Activated CD8-positive, alpha-beta T cell treated with anti-CD3 and anti-CD28 coated beads for 36 hours (primary cell): ENCODE measurements around the gene VCPKMT. TPM values are rescaled to one million over a fixed set of nuclear protein-coding genes. Genes with fewer than 3 reads are reported as not detected.
A peak's percentile ranks its signal among the peaks of the same experiment; 100 is the strongest.

Experiments used
- ATAC-seq: fragments of 200-7000 bp; cut with Tn5 transposase; one replicate; pipeline ENCODE4 v1.10.0; 2021; ENCODE audit warnings: mild to moderate bottlenecking, moderate library complexity
- CTCF ChIA-PET: fragments of 350-600 bp; sonication (Branson Sonifier 250); formaldehyde crosslinking; loops from one replicate; lab custom pipeline; 2021; ENCODE audit warnings: antibody characterized with exemption; lab: Charles Lee
- POLR2A ChIA-PET: fragments of 350-600 bp; sonication (Branson Sonifier 250); formaldehyde crosslinking; loops from one replicate; lab custom pipeline; 2021; ENCODE audit warnings: antibody characterized with exemption; lab: Charles Lee
- DNase-seq: peaks from one replicate; pipeline ENCODE4 v3.0.0-alpha.2; 2020
- H3K27ac Mint-ChIP-seq: one replicate; pipeline ENCODE4 v1.8.0; 2021; ENCODE audit warnings: mild to moderate bottlenecking, mixed read lengths
- H3K27me3 Mint-ChIP-seq: one replicate; pipeline ENCODE4 v1.8.0; 2021; ENCODE audit warnings: mixed read lengths
- H3K36me3 Mint-ChIP-seq: one replicate; pipeline ENCODE4 v1.8.0; 2021; ENCODE audit warnings: low read depth, mixed read lengths
- H3K4me1 Mint-ChIP-seq: one replicate; pipeline ENCODE4 v1.8.0; 2021; ENCODE audit warnings: low read depth, mixed read lengths
- H3K4me3 Mint-ChIP-seq: one replicate; pipeline ENCODE4 v1.8.0; 2021; ENCODE audit warnings: mild to moderate bottlenecking, moderate library complexity, mixed read lengths
- H3K9me3 Mint-ChIP-seq: one replicate; pipeline ENCODE4 v1.8.0; 2021; ENCODE audit warnings: mixed read lengths
- intact Hi-C: fragments of 100-400 bp; cut with micrococcal nuclease; formaldehyde crosslinking; loops from one replicate; pipeline ENCODE4 v1.10.0; 2022
- total RNA-seq, 2 experiments: library from RNA; stranded (reverse); gene quantifications; one replicate each; pipeline ENCODE4 v1.2.3, GENCODE V29; 2021
- TF ChIP-seq, protein P1 (sequence below): fragments of 200-600 bp; IDR thresholded peaks from one replicate; pipeline ENCODE4 v1.8.0; 2022; ENCODE audit warnings: antibody characterized with exemption, mild to moderate bottlenecking

The VCPKMT gene
- total RNA-seq, 2 experiments from 2014 or later = 11.4 to 11.6 TPM

DNA sequence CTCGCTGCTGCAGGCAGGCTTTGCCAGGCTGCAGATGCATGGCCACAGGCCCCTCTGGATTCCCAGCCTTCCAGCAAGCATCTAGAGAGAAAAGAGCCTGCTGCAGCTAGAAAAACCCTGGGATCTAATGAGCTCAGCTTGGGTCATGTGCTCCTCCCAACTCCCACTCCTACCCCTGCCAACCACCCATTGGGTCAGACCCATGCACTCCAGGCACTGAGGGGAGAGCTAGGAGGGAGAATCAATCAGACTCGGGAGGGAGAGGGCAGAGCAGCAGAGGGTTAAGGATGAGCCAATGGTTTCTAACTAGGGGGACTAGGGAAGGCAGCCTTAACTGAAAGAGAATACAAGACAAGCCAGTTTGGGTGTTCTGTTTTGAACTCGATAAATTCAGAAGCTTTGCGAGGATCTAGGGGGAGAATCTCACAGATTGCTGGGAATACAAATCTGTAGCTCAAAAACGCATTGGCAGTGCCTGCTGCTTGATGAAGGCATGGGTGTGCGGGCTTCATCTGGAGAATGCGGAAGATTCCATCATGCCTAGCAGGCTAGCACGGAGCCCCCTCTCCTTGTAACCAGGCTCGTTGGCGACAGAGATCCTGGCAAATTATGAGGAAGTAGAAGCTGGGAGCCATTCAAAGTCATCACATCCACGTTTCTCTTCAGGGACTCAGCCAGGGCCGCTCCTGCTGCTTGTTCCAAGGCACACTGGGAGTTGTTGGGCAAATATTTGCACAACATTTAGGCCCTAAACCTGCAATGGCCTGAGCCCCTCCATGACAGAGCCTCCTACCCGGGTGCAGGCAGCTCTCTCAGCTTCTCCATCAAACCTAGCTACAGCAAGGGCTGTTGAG is 56.4 kb downstream of the VCPKMT start:
- H3K27me3 Mint-ChIP-seq = no peaks in the 10 kb centered on the region
- peaks cover 64% of the 10 kb centered on the region for H3K4me1 Mint-ChIP-seq
- POLR2A ChIA-PET = interaction anchor here (0.7 to 5.8 kb wide), 11 partner anchors 10 to 167 kb away, joined by 3 to 78 read pairs (median 12); partner anchors contain the start of genes ARF6 and VCPKMT
- H3K36me3 Mint-ChIP-seq = peaks cover 9% of the 10 kb centered on the region
- no peak for ATAC-seq
- no peak overlapping the region for H3K4me3 Mint-ChIP-seq
- no peaks in the 10 kb centered on the region for H3K9me3 Mint-ChIP-seq
- no peak for DNase-seq
- TF ChIP-seq, protein P1, sequence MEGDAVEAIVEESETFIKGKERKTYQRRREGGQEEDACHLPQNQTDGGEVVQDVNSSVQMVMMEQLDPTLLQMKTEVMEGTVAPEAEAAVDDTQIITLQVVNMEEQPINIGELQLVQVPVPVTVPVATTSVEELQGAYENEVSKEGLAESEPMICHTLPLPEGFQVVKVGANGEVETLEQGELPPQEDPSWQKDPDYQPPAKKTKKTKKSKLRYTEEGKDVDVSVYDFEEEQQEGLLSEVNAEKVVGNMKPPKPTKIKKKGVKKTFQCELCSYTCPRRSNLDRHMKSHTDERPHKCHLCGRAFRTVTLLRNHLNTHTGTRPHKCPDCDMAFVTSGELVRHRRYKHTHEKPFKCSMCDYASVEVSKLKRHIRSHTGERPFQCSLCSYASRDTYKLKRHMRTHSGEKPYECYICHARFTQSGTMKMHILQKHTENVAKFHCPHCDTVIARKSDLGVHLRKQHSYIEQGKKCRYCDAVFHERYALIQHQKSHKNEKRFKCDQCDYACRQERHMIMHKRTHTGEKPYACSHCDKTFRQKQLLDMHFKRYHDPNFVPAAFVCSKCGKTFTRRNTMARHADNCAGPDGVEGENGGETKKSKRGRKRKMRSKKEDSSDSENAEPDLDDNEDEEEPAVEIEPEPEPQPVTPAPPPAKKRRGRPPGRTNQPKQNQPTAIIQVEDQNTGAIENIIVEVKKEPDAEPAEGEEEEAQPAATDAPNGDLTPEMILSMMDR = no peak
- peak overlapping the region; percentile 99 for H3K27ac Mint-ChIP-seq
- intact Hi-C loops = loop anchor here (2.0 kb wide), 1 partner anchor 15 kb away; no protein-coding TSS in a partner anchor
- CTCF ChIA-PET = interaction anchor here (1.2 to 6.4 kb wide), 8 partner anchors 13 to 196 kb away, joined by 3 to 63 read pairs (median 4); no protein-coding TSS in a partner anchor

Other genes starting within 250 kb of the VCPKMT start
- 100 to 1,000 TPM; 170 TPM for gene ARF6, start 223.5 kb downstream of the VCPKMT start, total RNA-seq
- gene SOS2, start 115.0 kb upstream of the VCPKMT start, total RNA-seq = 10 to 100 TPM; 14.7 to 16.4 TPM
- 10 to 100 TPM; 18.4 to 18.8 TPM for gene L2HGDH, start 195.7 kb upstream of the VCPKMT start, total RNA-seq
- 10 to 100 TPM; 15.5 to 17.6 TPM for gene DMAC2L, start 195.8 kb upstream of the VCPKMT start, total RNA-seq